IMR-90 (cell line): Measurements from ENCODE around the gene SRP54. TPM values are rescaled to one million over a fixed set of nuclear protein-coding genes. Genes with fewer than 3 reads are reported as not detected.

ENCODE experiments used
- ATAC-seq: fragments of 200-7000 bp; cut with Tn5 transposase; 2 replicates; pipeline ENCODE4 v1.9.1; 2020; ENCODE audit warnings: low read depth, mild to moderate bottlenecking, moderate library complexity
- BruUV-seq: library from RNA; stranded (reverse); fragments of 400-500 nt; replicated peaks from 2 replicates; lab custom pipeline; 2021; lab: Mats Ljungman, UMichigan
- CTCF ChIA-PET: fragments of 300-600 bp; formaldehyde crosslinking; extraction: SDS; loops from one replicate; lab custom pipeline; 2021; ENCODE audit warnings: antibody characterized with exemption; lab: Yijun Ruan, JAX
- POLR2A ChIA-PET: fragments of 300-600 bp; sonication (Branson Sonifier 250); formaldehyde crosslinking; loops from one replicate; lab custom pipeline; 2022; ENCODE audit warnings: antibody characterized with exemption; ENCODE audit not compliant: unreplicated experiment; lab: Charles Lee
- DNase-seq: peaks from one replicate; pipeline ENCODE4 v3.0.0; 2013
- H2AFZ ChIP-seq: replicated peaks from 2 replicates; pipeline ENCODE3; 2013; ENCODE audit warnings: low read length, mild to moderate bottlenecking; ENCODE audit not compliant: poor library complexity
- H2AK5ac ChIP-seq: 2 replicates; pipeline ENCODE4 v1.6.1; 2013; ENCODE audit warnings: low read depth, low read length, inconsistent platforms
- H2AK9ac ChIP-seq: replicated peaks from 2 replicates; pipeline ENCODE3; 2013; ENCODE audit warnings: mild to moderate bottlenecking, low read depth, low read length, moderate library complexity; ENCODE audit not compliant: poor library complexity
- H2BK120ac ChIP-seq: 2 replicates; pipeline ENCODE4 v1.6.1; 2013; ENCODE audit warnings: low read depth, low read length, inconsistent platforms
- H2BK15ac ChIP-seq: 3 replicates; pipeline ENCODE4 v1.6.1; 2013; ENCODE audit warnings: low read depth, low read length, inconsistent platforms
- H2BK20ac ChIP-seq: 2 replicates; pipeline ENCODE4 v1.6.1; 2013; ENCODE audit warnings: low read depth, mild to moderate bottlenecking, inconsistent platforms, low read length, moderate library complexity
- H2BK5ac ChIP-seq: 2 replicates; pipeline ENCODE4 v1.6.1; 2013; ENCODE audit warnings: mild to moderate bottlenecking, low read depth, low read length, inconsistent platforms; ENCODE audit not compliant: poor library complexity, severe bottlenecking
- H3K14ac ChIP-seq: replicated peaks from 2 replicates; pipeline ENCODE4 v1.6.1; 2013; ENCODE audit warnings: low read depth, low read length, inconsistent platforms
- H3K18ac ChIP-seq: 2 replicates; pipeline ENCODE4 v1.6.1; 2013; ENCODE audit warnings: low read depth, low read length, control low read depth
- H3K23ac ChIP-seq: 2 replicates; pipeline ENCODE4 v1.6.1; 2013; ENCODE audit warnings: low read depth, low read length, inconsistent platforms
- H3K27ac ChIP-seq: 2 replicates; pipeline ENCODE4 v1.5.1; 2013; ENCODE audit warnings: mild to moderate bottlenecking, control low read depth, low read length; ENCODE audit not compliant: insufficient read depth
- H3K27me3 ChIP-seq: 2 replicates; pipeline ENCODE4 v1.6.1; 2013; ENCODE audit warnings: low read length; ENCODE audit not compliant: control insufficient read depth, insufficient read depth
- H3K36me3 ChIP-seq: 2 replicates; pipeline ENCODE4 v1.6.1; 2013; ENCODE audit warnings: low read length, mixed read lengths; ENCODE audit not compliant: control insufficient read depth, insufficient read depth
- H3K4ac ChIP-seq: 2 replicates; pipeline ENCODE4 v1.6.1; 2013; ENCODE audit warnings: low read depth, low read length, inconsistent platforms
- H3K4me1 ChIP-seq: 2 replicates; pipeline ENCODE4 v1.6.1; 2013; ENCODE audit warnings: low read length, mixed read lengths; ENCODE audit not compliant: control insufficient read depth, insufficient read depth
- H3K4me2 ChIP-seq: 2 replicates; pipeline ENCODE4 v1.6.1; 2013; ENCODE audit warnings: low read depth, mild to moderate bottlenecking, control low read depth, low read length, moderate library complexity
- H3K4me3 ChIP-seq: 2 replicates; pipeline ENCODE4 v1.5.1; 2013; ENCODE audit warnings: low read depth, mild to moderate bottlenecking, control low read depth, low read length, moderate library complexity; ENCODE audit not compliant: insufficient read depth
- H3K56ac ChIP-seq: 2 replicates; pipeline ENCODE4 v1.6.1; 2013; ENCODE audit warnings: low read length, inconsistent platforms; ENCODE audit not compliant: insufficient read depth; ENCODE audit errors: extremely low read depth
- H3K79me1 ChIP-seq, 2 experiments: 2 replicates each; pipeline ENCODE4 v1.6.1; 2013; ENCODE audit warnings: low read length in 2 of 2, inconsistent platforms in 1 of 2, low read depth in 1 of 2
- H3K9ac ChIP-seq: 2 replicates; pipeline ENCODE4 v1.6.1; 2013; ENCODE audit warnings: low read depth, low read length, control low read depth
- H3K9me1 ChIP-seq: 2 replicates; pipeline ENCODE4 v1.6.1; 2013; ENCODE audit warnings: low read length, inconsistent platforms; ENCODE audit not compliant: insufficient read depth
- H3K9me3 ChIP-seq: 2 replicates; pipeline ENCODE4 v1.6.1; 2013; ENCODE audit warnings: low read length; ENCODE audit not compliant: control insufficient read depth, insufficient read depth
- H4K20me1 ChIP-seq: 2 replicates; pipeline ENCODE4 v1.6.1; 2013; ENCODE audit warnings: low read length, inconsistent platforms; ENCODE audit not compliant: insufficient read depth
- H4K5ac ChIP-seq: 2 replicates; pipeline ENCODE4 v1.6.1; 2013; ENCODE audit warnings: mild to moderate bottlenecking, low read depth, low read length, control low read depth
- H4K8ac ChIP-seq, 2 experiments: 2 replicates each; pipeline ENCODE4 v1.6.1; 2013; ENCODE audit warnings: low read depth in 2 of 2, low read length in 2 of 2, control low read depth in 1 of 2, inconsistent platforms in 1 of 2
- H4K91ac ChIP-seq: 2 replicates; pipeline ENCODE4 v1.6.1; 2013; ENCODE audit warnings: low read depth, low read length, inconsistent platforms; ENCODE audit not compliant: insufficient read depth
- CEBPB ChIP-seq: IDR thresholded peaks from 2 replicates; pipeline ENCODE4 v1.6.1; 2012; ENCODE audit warnings: low read depth, low read length, improper control_type of control experiment
- CHD1 ChIP-seq: IDR thresholded peaks from 2 replicates; pipeline ENCODE4 v1.6.1; 2012; ENCODE audit warnings: low read depth, low read length, improper control_type of control experiment
- MAZ ChIP-seq: IDR thresholded peaks from 2 replicates; pipeline ENCODE4 v1.6.1; 2012; ENCODE audit warnings: low read depth, mild to moderate bottlenecking, low read length, improper control_type of control experiment, moderate library complexity, borderline replicate concordance
- NFE2L2 ChIP-seq: fragments of 150-350 bp; IDR thresholded peaks from 2 replicates; pipeline ENCODE4 v1.6.1; 2016; ENCODE audit warnings: low read depth, mild to moderate bottlenecking, low read length
- RCOR1 ChIP-seq: IDR thresholded peaks from 2 replicates; pipeline ENCODE4 v1.6.1; 2012; ENCODE audit warnings: mild to moderate bottlenecking, low read length, improper control_type of control experiment; ENCODE audit not compliant: insufficient replicate concordance
- WGBS, 2 experiments: methylation state at CpG; one replicate each; pipeline versions ENCODE4 v1.1.5 to v1.1.7; 2013; ENCODE audit warnings: missing lambda C conversion rate in 2 of 2; ENCODE audit not compliant: insufficient read length in 1 of 2; ENCODE audit errors: extremely low coverage in 2 of 2; 5-methylcytosine and 5-hydroxymethylcytosine counted together
- dilution Hi-C: fragments of 300-500 bp; cut with HindIII; formaldehyde crosslinking; loops from one replicate; pipeline ENCODE4 v1.14.3; 2018; ENCODE audit warnings: low sequenced_read_pairs; ENCODE audit not compliant: unreplicated experiment
- in situ Hi-C: fragments of 300-500 bp; cut with MboI; formaldehyde crosslinking; loops from 3 replicates; pipeline ENCODE4 v1.14.3; 2019; ENCODE audit warnings: low sequenced_read_pairs, inconsistent platforms, mixed read lengths
- intact Hi-C: fragments of 100-400 bp; cut with micrococcal nuclease; formaldehyde crosslinking; loops from 2 replicates; pipeline ENCODE4 v1.10.0; 2022
- polyA plus RNA-seq, 3 experiments: library from polyadenylated mRNA; depleted of rRNA; stranded (reverse); fragments of >200 nt; gene quantifications; 2 replicates each; pipeline ENCODE4 v1.2.3, GENCODE V29; 2012; ENCODE audit warnings: low replicate concordance in 1 of 3
- total RNA-seq: library from RNA; depleted of rRNA; stranded (reverse); fragments of >200 nt; gene quantifications from 2 replicates; pipeline ENCODE4 v1.2.3, GENCODE V29; 2012

The SRP54 gene
- total and polyA plus RNA-seq, 2 of the 4 experiments (the other 2 are of a cell fraction), result 56.2 to 63.3 TPM

DNA sequence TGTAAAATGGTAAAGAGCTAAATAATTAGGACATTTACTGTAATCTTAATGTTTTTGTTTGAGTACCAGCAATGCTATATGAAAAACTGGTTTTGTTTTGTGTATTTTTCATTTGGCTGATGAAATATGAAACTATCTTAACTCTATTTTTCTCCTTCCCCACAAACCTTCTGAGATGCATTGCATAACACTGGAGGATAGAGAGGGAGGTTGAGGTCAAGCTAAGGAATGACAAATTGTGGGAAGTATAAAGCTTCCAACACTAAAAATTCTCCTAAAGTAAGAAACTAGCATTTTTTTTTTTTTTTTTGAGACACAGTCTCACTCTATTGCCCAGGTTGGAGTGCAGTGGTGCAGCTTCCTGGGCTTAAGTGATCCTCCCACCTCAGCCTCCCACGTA, 31.5 kb upstream of the SRP54 start:
- no TSS peak for BruUV-seq
- no peaks in the 10 kb centered on the region for H4K20me1 ChIP-seq
- H2BK120ac ChIP-seq, result no peak overlapping the region
- H3K36me3 ChIP-seq, result peaks cover 6% of the 10 kb centered on the region
- H3K4me2 ChIP-seq, result no peak overlapping the region
- no peak overlapping the region for H2AFZ ChIP-seq
- no peak overlapping the region for H3K23ac ChIP-seq
- H3K9me1 ChIP-seq, result no peaks in the 10 kb centered on the region
- no CpG with 5 or more reads among the region's 1 CpG for WGBS, 2 experiments
- intact Hi-C loops, result no loop called here
- in situ Hi-C loops, result no loop called here
- no peak overlapping the region for H3K4ac ChIP-seq
- H3K79me1 ChIP-seq, result no peaks in the 10 kb centered on the region
- TF ChIP-seq NFE2L2, result no peak
- TF ChIP-seq RCOR1, result no peak
- TF ChIP-seq CEBPB, result peak; percentile 84
- TF ChIP-seq CHD1, result no peak
- TF ChIP-seq MAZ, result no peak
- DNase-seq (peak; percentile 71), ATAC-seq (peak; percentile 84)
- dilution Hi-C loops, result no loop called here
- no peak overlapping the region for H3K9ac ChIP-seq
- no peak overlapping the region for H2AK9ac ChIP-seq
- no peak overlapping the region for H3K18ac ChIP-seq
- H3K14ac ChIP-seq, result no peak overlapping the region
- no peak overlapping the region for H3K4me3 ChIP-seq
- no peak overlapping the region for H2BK15ac ChIP-seq
- H3K56ac ChIP-seq, result no peak overlapping the region
- ChIA-PET POLR2A (no interaction called here), CTCF (interaction anchor here (0.7 kb wide), 2 partner anchors 9 to 228 kb away, joined by 3 to 5 read pairs; no protein-coding TSS in a partner anchor)
- no peaks in the 10 kb centered on the region for H3K27me3 ChIP-seq
- H4K91ac ChIP-seq, result no peak overlapping the region
- H3K27ac ChIP-seq, result no peak overlapping the region; the same call in 1 of the 2 replicates
- H2BK20ac ChIP-seq, result no peak overlapping the region
- H4K8ac ChIP-seq, result no peak overlapping the region
- H2BK5ac ChIP-seq, result no peak overlapping the region
- peaks cover 2% of the 10 kb centered on the region; the same call in 1 of the 2 replicates for H3K4me1 ChIP-seq
- no peak overlapping the region for H2AK5ac ChIP-seq
- no peaks in the 10 kb centered on the region for H3K9me3 ChIP-seq
- H4K5ac ChIP-seq, result no peak overlapping the region
